Stimulated activated CD4-positive, alpha-beta T cell treated with anti-CD3 and anti-CD28 coated beads, Interleukin-4, amount 100 ng/mL, for 48 hours (primary cell): ENCODE data around the gene SLC9A8.
A peak's percentile ranks its signal among the peaks of the same experiment; 100 is the strongest.

Source experiments
- DNase-seq, 2 donors: peaks; one replicate each; pipeline ENCODE4 v3.0.0-alpha.2; 2020; ENCODE audit warnings: low read depth in 2 of 2

Gene SLC9A8

DNA sequence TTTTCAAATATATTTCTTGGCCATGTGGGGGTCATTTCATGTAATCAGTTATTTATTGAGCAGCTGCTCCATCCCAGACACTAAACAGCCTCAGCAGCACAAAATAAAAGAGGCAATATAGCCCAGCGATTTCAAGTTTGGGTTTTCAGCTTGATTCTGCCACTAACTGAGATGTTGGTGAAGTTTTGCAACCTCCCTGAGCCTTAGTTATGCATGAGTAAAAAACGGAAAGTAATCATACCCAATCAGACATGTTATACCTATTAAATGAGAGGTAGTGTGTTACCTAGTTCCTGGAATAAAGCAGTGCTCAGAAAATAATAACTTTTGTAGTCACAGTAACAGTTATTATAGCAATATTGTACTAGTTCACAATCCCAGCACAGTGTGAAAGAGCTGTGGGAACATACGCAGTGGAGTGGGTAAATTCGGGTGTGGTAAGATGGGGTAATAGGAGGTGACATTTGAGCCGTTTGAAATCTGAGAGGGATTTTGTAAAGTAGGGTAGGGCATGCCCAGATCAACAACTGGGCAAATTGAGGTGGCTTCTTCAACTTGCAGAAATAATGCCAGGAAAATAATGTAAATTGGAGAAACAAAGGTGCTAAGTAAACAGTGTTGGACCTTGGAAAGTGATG is 1.5 kb downstream of the SLC9A8 start:
- DNase-seq, result no peak

DNA sequence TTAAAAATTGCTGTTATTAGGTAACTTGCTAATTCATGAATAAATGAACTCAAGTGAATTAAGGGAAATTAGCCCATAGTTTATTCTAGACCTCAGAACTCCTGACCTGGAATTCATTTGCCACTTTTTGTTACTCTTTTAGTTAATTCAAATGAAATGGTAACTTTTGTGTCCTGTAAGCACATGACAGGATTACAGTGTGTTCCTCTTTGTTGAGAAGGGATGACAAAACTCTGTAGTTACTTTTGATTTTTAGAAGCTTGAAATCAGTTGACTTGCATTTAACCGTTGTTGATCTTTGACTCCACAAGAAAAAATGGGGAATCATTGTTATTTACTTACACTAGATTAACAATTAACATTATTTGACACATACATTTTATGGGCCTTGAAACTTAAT is 6.2 kb downstream of the SLC9A8 start:
- no peak for DNase-seq

DNA sequence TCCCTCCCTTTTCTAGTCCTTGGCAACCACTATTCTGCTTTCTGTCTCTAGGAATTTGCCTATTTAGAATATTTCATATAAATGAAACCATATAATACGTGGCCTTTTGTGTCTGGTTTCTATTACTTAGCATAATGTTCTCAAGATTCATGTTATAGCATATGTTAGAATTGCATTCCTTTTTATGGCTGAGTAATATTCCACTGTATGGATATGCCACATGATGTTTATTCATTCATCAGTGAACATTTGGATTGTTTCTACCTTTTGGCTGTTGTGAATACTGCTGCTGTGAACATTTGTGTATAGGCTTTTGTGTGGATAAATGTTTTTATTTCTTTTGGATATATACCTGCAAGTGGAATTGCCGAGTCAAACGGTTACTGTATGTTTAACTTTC is 7.1 kb downstream of the SLC9A8 start:
- DNase-seq, result no peak

DNA sequence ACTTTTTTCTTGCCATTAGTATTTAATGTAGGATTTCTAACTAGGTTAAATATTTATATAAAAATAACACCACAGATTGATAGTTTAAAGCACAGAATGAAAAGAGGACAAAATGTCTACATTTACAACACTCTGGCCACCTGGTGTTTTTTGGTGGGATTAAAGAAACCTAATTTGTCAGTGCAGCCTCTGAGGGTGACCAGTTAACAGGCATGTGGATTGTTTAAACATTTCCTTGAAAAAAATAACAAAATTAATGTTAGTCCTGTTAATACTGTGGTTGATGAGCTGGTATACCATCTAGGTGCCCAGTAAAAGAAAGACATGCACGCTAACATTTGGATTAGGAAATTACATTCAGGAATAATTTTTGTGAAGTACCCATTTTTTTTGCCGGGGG is 8.8 kb downstream of the SLC9A8 start:
- DNase-seq, result no peak

DNA sequence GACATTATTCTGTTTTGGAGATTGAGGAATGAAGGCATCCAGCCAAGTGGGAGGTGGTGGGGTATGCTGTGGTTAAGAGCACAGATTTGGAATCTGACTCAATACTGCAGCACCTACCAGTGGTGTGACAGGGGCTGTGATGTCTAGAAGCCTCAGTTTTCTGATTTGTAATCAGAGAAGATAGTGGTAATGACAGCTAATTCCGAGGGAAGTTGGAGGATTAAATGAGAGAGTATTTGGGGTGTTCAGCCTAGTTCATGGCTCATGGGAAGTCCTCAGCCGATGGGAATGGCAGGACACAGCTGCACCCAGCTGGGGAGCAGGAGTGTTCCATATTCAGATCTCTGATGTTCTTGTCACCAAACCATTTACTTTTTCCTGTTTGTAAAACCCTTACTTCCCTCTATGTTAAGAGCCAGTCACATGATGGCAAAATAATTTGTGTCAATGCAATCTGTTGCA is 9.3 kb downstream of the SLC9A8 start:
- DNase-seq, result no peak

DNA sequence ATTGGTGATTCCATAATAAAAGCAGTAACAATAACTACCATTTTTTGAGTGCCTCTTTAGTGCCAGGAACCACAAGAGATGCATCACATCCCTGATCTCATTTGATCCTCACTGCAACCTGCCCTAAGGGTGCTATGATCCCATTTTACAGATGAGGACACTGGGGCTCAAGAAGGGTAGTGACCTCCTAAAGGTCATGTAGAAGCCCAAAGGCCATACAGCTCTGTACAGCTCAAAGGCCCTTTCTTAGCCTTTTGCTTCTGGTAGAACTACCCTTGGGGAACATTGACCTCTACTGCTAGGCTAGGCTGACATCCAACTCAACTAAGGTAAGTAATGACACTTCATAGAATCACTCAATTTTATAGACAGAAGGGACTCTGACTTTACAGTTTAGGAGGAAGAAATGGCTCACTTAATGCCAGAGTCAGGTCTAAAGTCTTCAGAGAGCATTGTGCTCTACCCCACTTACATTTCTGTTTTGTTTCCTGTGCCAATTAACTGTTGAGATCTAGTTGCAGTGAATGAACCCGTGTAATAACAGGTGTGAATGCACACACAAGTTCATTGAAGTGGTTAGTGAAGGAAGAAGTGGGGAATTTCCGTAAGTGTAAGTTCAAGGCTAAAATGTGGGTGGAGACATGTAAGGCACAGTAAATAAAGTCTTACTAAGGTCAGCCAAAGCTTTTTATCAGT is 10.7 kb downstream of the SLC9A8 start:
- DNase-seq, result no peak

DNA sequence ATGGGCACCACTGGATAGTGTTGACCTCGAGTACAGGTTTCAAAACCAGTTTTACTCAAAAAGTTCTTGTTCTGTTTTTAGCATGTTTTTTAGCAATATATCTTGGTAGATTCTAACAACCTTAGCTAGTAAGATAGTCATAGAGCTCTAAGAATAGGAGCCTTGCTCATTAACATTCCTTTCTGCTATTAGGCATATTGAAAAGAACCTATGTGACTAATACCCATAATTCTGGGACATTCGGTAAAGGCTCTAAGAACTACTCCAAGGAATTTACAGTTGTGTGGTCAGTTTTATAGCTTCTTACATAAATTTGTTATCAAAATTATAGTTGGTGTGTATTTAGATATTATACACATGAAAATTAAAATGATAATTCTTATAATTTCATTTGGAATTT is 11.6 kb downstream of the SLC9A8 start:
- no peak for DNase-seq

DNA sequence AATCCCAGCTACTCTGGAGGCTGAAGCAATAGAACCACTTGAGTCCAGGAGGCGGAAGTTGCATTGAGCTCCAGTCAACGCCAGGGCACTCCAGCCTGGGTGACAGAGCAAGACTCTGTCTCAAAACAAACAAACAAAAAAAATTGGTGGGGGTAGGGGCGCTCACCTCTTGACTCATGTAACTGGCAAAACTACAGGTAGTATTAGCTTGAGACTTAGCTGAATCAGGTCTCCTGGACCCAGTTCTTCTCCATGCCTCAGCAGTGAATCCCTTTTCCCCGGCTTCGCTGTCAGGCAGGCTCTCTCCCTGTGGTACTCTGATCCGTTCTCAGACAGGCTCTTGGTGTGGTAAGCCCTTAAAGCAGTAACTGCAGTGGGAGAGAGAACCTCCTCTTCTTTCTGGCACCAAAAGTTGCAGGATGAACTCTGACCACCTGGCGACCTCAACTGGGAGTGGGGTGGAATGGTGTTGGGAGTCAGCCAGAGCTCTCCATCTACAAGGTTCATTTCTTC is 12.9 kb downstream of the SLC9A8 start:
- no peak for DNase-seq

DNA sequence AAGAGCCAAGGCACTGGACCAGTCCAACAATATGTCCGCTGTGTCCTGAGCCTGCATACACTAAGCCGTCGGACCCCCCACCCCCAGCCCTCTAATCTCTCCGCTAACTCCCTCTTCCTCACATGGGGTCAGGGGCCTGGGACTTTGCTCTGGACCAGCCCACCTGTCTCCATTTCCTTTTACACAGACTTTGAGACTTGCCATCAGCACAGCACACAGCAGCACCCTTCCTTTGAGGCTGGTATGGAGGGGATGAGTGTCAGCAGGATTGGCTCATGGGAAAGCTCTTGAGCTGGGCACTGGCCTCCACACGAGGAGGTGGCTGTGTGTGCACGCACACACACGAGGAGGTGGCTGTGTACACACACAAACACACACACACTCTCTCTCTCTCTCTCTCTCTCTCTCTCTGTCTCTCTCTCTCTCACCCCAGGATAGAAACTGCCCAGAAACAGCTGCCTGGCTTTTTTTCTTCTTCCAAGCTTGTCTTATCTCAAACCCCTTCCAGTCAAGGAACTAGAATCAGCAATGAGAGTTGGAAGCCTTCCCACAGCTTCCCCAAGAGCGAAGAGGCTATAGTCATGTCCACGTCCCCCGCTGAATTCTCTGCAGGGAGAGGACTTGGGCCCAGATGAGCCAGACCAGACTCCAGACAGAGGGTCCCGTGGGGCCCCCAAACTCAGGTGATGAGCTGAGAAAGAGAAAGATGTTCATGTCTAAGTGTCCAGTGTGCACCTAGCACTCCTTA is 18.6 kb downstream of the SLC9A8 start:
- DNase-seq, result no peak

DNA sequence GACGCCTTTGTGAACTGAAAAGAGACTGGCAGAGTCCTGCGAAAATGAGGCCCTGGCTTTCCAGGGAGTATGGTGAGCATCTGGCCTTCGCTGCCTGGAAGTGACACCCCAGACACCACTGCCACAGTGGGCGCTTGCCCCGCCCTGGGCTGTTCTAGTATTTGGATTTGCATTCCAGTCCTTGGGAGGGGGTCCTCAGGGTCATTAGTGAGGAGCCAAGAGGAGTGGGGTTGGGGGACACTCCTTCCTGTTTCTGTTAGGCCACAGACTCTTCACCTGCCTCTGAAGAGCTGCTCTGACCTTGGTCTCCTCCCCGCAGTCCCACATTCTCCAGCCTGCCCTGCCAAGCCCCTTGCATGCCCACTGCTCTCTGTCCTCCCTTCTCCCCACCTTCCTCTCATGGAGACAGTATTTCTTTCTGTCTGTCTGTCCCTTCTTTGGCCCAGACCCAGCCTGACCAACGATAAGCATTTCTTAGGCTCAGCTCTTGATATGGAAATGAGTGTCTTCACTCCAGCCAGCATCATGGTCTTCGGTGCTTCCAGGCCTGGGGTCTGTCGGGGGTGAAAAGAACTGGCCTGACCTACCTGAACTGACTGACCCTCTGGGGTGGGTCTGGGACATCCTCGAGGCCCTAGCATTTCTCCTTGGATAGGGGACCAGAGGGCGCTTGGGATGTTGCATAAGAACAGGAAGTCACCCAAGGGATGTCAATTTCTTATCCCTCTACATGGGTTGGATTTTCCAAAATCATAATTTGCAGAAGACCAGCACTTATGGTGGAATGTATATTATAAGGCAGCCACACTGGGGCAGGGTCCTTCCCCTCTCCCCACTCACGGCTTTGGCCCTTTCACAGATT is 19.4 kb downstream of the SLC9A8 start:
- no peak for DNase-seq

DNA sequence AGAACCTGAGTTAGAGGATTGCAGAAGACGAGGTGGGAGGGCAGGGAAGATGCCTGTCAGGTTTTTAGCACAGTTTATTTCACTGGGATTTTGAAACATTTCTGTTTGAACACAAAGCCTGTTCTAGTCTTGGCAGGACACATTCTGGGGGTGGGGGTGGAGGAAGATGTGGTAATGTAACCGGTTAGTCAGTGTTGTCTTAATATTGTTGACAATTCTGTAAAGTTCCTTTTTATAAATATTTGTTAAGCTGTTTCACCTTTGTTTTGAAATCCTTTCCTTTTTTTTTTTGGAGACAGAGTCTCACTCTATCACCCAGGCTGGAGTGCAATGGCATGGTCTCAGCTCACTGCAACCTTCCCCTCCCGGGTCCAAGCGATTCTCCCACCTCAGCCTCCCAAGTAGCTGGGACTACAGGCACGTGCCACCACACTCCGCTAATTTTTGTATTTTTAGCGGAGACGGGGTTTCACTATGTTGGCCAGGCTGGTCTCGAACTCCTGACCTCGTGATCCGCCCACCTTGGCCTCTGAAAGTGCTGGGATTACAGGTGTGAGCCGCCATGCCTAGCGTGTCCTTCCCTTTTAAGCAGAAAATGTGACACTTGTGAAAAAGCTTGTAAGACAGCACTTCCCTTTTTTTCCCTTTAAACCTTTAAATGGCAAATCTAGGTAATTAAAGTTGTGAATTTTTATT is 20.2 kb downstream of the SLC9A8 start:
- DNase-seq, result no peak

DNA sequence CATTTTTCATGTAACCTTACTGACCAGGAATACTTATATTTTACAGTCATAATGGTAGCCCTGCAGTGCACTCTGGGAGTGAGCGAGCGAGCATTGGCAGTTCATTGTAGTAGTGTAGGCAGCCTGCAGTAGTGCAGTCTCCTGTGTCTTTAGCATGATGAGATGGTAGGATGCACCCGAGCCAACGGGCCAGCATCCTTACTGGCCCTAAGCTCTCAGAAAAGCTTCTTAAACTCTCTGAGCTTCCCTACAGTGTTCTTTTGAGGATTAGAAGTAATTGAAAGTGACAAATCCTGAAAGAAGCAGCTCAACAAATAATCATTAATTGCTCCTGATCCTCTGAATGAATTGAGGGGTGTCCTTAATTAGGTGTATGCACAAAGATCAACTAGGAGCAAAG is 20.9 kb downstream of the SLC9A8 start:
- no peak for DNase-seq

DNA sequence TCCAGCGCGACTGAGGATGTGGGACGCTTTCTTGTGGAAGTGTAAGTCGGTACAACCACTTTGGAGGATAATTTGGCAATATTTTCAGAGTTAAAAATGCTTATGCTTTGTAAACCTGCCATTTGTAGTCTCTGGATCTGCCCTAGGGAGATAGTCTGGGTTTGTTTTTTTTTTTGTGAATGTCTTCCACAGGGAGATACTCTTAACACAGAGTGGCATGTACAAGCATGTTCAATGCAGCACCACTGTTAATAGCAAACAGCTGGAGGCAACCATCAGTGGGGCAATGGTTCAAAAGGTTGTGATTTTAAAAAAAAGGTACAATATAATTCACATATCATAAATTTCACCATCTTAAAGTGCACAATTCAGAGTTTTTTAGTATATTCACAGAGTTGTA is 22.4 kb downstream of the SLC9A8 start:
- no peak for DNase-seq

DNA sequence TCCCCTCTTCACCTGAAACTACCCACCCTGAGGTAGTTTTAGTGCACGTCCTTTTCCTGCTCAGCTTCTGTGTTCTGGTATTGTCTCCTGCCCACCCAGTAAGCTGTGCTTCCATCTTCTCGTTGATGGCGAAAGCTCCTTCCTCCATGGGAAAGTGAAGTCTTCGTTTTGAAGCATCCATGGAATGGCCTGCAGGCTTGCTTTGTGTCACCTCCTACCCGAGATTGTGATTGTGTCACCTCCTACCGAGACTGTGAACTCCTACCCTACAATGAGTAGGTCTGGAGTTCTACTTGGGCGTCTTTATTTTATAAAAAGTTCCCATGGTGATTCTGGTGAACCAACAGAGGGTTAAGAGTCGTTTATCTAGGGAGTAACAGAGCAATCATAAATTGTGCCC is 25.9 kb downstream of the SLC9A8 start:
- DNase-seq, result no peak

DNA sequence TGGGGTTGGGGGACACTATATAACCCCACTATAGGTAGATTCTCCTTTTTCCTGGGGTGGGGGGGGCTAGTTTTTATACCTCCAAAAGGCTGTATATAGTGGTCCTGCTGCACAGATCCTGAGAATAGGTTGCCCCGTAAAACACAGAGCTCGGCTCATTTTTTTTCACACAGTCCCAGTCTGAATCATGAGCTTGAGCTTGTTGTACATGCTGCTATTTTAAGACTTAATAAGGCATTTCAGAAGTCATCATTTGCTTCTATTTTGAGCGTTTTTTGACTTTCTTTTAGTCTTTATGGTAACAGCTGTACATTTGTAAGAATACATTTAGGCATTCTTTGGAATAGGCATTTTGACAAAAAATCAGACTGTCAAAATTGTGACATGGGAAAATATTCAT is 30.5 kb downstream of the SLC9A8 start:
- DNase-seq, result no peak

DNA sequence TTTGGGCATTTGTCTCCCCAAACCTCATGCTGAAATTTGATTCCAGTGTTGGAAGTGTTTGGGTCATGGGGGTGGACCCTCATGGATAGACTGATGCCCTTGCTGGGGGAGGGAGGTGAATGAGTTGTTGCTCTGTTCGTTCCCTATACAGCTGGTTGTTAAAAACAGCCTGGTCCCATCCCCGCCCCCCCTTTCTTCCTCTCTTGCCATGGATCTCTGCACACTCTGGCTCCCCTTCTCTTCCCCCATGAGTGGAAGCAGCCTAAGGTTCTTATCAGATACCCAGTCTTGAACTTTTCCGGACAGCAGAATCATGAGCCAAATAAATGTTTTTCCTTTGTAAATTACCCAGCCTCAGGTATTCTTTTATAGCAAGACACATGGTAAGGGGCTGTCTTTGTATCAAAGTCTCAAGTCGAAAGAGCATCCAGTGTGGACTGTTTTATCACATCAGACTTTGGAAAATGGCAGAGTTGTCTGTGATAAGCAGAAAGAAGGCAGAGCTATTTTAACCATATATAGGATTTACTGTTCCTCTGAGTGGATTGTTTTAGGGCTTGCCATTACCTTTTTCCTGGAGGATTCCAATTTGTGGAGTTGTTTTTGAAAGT is 31.2 kb downstream of the SLC9A8 start:
- no peak for DNase-seq

DNA sequence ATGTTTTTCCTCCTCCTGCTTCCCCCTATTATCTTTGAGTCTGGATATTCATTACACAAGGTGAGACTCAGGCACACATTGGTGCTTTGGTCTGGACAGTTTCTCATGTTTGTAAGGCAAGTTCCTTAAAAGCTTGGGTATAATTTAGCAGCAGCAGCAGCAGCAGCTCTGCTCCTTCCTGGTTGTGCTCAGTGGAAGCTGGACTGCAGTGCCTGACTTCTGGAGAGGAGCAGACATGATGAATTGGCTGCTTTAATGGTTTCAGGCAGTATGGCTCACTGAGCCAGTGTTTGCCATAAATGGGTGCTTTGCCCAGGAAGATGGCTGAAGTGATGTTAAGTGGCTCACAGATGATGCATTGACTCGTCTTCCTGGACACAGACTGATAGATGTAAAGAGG is 32.4 kb downstream of the SLC9A8 start:
- no peak for DNase-seq

DNA sequence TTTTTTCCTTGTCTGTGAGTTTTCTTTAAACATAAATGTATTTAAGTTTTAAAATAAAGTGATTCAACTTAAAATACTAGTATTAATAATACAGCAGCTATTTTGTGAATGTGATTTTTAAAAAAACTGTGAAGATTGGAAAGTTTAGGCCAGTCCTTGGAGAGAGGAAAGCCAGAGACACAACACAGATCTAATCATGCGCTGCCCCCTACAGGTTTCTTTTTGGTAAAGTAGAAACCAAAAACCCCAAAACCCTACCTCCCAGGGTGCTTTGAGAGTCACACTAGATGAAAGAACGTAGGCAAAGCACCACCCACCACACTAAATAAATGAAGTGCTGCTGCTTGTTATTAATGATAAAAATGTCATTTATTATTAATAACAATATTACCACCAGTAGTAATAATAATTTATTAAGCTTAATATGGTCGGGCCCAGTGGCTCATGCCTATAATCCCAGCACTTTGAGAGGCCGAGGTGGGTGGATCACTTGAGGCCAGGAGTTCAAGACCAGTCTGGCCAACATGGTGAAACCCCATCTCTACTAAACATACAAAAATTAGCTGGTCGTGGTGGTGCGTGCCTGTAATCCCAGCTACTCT is 33.7 kb downstream of the SLC9A8 start:
- peak; percentile 17 to 28 for DNase-seq

DNA sequence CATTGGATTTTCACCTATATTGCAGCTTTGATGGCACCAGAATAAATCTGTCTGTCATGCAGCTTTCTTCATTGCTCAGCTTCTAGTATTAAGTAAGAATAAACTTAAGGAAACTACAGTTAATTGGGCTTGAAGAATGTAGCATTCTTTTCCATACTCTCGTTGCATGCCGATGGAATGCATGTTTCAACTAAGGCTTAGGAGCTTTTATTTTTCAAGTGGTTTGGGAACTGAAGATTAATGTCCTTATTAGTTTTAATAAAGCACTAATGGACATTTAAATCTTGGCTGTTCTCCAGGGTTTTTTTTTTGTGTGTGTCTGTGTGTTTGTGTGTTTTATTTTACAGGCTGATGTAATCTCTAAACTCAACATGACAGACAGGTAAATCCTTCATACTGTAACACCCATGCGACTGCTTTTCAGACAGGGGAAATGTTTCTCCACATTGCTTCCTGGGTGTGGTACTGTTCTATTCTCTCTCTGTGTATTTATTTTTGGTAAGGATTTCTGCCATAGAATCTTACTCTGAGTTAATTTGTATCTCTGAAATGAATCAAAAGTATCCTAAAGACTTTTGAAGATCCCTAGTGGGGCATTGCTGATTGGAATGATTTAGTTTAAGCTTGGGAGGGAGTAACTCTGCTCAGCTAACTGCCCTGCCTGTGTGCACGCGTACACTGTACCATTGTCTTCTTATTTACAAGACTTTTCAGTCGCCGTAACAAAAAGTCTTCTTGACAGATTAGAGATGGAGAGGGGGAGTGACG is 38.0 kb downstream of the SLC9A8 start:
- DNase-seq, result no peak
